Kidney epithelial cell (primary cell): ENCODE data around the gene LAMC3. TPM values are rescaled to one million over a fixed set of nuclear protein-coding genes. Genes with fewer than 3 reads are reported as not detected.

Source experiments
- DNase-seq: peaks from one replicate; pipeline ENCODE4 v3.0.0-alpha.2; 2010; ENCODE audit warnings: low read depth
- H3K27me3 ChIP-seq: 2 replicates; pipeline ENCODE4 v1.6.0; 2011; ENCODE audit warnings: low read length; ENCODE audit not compliant: control insufficient read depth, insufficient read depth
- H3K36me3 ChIP-seq: 2 replicates; pipeline ENCODE4 v1.5.1; 2011; ENCODE audit warnings: low read length; ENCODE audit not compliant: control insufficient read depth, insufficient read depth
- H3K4me3 ChIP-seq: 2 replicates; pipeline ENCODE4 v1.5.1; 2011; ENCODE audit warnings: low read depth, mild to moderate bottlenecking, control low read depth, low read length
- total RNA-seq: library from RNA; depleted of rRNA; stranded (reverse); fragments of >200 nt; gene quantifications from 2 replicates; pipeline ENCODE4 v1.2.3, GENCODE V29; 2015
- TF ChIP-seq, protein P1 (sequence below): IDR thresholded peaks from 2 replicates; pipeline ENCODE4 v1.5.1; 2011; ENCODE audit warnings: mild to moderate bottlenecking, moderate library complexity, low read length, control low read depth, inconsistent platforms; ENCODE audit not compliant: insufficient read depth, poor library complexity, severe bottlenecking

Gene LAMC3
- total RNA-seq, 1 donor from 2014 or later, result 7.5 TPM

DNA sequence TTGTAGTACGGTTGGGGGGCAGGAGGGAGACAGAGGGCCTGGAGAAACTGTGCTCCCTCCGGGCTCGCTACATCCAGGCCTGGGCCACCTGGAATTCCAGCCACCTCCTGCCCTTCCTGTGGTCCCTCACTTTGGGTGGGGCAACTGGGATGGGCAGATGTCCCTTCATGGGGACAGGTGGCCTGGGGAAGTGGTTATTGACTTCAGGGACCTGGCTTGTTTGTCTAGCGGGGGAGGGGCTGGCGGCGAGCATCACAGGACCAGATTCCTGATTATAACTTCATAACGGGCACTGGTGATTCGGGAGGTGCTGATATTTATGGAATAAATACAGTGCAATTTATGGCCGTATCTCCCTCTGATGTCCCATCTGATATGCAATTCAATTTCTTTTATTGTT, 20.1 kb upstream of the LAMC3 start:
- TF ChIP-seq, protein P1, sequence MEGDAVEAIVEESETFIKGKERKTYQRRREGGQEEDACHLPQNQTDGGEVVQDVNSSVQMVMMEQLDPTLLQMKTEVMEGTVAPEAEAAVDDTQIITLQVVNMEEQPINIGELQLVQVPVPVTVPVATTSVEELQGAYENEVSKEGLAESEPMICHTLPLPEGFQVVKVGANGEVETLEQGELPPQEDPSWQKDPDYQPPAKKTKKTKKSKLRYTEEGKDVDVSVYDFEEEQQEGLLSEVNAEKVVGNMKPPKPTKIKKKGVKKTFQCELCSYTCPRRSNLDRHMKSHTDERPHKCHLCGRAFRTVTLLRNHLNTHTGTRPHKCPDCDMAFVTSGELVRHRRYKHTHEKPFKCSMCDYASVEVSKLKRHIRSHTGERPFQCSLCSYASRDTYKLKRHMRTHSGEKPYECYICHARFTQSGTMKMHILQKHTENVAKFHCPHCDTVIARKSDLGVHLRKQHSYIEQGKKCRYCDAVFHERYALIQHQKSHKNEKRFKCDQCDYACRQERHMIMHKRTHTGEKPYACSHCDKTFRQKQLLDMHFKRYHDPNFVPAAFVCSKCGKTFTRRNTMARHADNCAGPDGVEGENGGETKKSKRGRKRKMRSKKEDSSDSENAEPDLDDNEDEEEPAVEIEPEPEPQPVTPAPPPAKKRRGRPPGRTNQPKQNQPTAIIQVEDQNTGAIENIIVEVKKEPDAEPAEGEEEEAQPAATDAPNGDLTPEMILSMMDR, result no peak
- Histone ChIP-seq H3K27me3 (peaks cover 40% of the 10 kb centered on the region), H3K36me3 (no peaks in the 10 kb centered on the region), H3K4me3 (no peak overlapping the region)
- DNase-seq, result no peak

GRCh38 chr9:130989391-130989790, 19.6 kb upstream of the LAMC3 start:
- no peaks in the 10 kb centered on the region for H3K36me3 ChIP-seq

DNA sequence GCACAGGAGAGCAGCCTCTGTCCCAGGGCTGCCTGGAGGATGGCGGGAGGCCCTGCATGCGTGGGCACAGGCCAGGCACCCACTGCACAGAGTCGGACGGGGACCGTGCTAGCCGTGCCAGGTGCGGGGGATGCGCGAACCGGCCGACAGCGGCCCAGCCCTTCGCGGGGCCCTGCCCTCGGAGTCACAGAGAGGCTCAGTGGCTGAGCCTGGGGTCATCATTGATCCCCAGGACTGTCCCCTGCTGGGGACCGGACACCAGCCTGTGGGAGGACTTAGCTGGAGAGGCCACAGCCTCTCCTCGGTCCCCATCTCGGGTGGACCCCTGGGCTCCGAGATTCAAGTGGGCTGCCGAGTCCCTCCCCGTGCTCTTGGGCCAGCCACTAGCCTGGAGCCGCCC, 19.1 kb upstream of the LAMC3 start:
- Histone ChIP-seq H3K4me3 (no peak overlapping the region), H3K27me3 (peaks cover 38% of the 10 kb centered on the region), H3K36me3 (no peaks in the 10 kb centered on the region)
- TF ChIP-seq, protein P1, result no peak
- no peak for DNase-seq

More at GRCh38 chr9:130989391-130989790, 19.6 kb upstream of the LAMC3 start:
- Histone ChIP-seq H3K4me3 (no peak overlapping the region), H3K27me3 (peaks cover 40% of the 10 kb centered on the region)
- DNase-seq, result no peak
- TF ChIP-seq, protein P1, result no peak

DNA sequence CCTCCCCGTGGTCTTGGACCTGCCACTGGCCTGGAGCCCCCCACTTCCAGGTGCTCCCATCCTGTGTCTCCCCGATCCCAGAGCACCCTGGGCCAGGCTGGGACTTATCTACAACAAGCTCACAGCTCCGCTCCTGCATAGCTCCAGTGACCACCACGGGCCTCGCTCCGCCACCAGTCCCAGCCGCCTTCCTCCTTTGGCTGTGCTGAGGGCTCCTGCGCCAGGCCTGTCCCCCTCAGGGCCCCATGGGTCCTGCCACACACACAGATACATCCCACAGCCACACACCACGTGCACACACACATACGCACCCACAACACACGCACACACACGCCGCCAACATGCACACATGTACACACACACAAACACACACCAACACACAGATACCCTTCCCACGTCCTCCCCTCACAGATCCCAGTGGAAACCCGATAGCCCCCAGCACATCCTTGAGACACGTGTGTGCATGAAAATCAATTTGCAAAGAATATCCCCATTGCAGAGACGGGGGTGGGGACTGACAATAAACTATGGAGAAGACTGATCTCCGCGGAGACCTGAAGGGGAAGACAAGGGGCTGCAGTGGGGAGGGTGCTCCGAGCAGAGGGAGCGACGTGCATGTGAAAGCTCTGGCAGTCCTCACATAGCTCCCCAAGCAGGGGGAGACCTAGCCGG, 18.5 kb upstream of the LAMC3 start:
- DNase-seq, result no peak
- TF ChIP-seq, protein P1, result no peak
- Histone ChIP-seq H3K36me3 (no peaks in the 10 kb centered on the region), H3K27me3 (peaks cover 37% of the 10 kb centered on the region), H3K4me3 (no peak overlapping the region)

DNA sequence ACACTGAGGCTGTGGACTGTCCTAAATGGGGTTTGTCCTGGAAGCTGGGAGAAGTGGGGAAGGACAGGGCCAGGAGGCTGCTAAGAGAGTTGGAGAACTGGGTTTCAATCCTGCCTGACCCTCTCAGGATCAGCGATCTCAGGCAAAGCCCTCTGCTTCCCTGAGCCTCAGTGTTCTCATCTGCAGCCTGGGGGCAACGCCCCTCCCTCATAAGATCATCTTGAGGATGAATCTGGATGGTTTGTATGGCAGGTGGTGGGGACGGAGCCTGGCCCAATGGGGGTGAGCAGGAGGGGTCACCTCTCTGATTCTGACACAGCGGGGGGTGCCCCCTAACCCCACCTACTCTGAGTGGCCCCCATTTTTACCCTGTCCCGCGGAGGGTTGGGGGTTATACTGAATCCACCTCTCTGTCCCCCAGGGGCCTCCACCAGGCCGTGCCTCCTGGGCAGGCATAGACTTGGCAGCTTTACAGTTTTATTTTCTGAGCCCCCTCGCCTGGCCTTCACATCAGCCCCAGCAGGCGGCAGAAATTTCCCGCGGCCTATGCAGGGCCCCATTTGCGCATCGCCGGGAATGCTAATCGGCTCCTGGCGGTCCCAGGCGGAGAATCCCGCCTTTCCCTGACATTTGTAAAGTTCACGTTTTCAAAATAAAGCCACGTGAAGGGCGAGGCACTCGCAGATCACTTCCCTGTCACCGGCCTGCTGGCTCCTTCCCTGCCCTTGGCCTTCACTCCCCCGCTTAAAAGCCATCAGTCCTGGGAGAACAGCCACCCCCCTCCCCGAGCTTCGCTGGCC, 17.8 kb upstream of the LAMC3 start:
- DNase-seq, result no peak
- Histone ChIP-seq H3K27me3 (peaks cover 33% of the 10 kb centered on the region), H3K4me3 (no peak overlapping the region), H3K36me3 (no peaks in the 10 kb centered on the region)
- TF ChIP-seq, protein P1, result no peak
